SK-N-SH (cell line): ENCODE data around the gene GABRG3.
"Not testable (repeated sequence)": the region's sequence is repeated elsewhere in the genome, so short reads cannot be mapped to it uniquely, and the experiment has no call there.

ENCODE experiments used
- EZH2phosphoT487 ChIP-seq: fragments of 200-600 bp; sonication (generic); IDR thresholded peaks from 2 replicates; pipeline ENCODE4 v1.6.1; 2017; ENCODE audit warnings: low read depth, mixed run types, mild to moderate bottlenecking, antibody characterized with exemption, moderate library complexity, borderline replicate concordance
- FOSL2 ChIP-seq: IDR thresholded peaks from 2 replicates; pipeline ENCODE4 v1.4.0; 2012; ENCODE audit warnings: low read depth, mild to moderate bottlenecking, moderate library complexity, borderline replicate concordance
- GATA2 ChIP-seq: sonication (generic); formaldehyde crosslinking; IDR thresholded peaks from 2 replicates; pipeline ENCODE4 v1.5.0; 2020; ENCODE audit warnings: mild to moderate bottlenecking, missing genetic modification reagents
- NFIC ChIP-seq: IDR thresholded peaks from 2 replicates; pipeline ENCODE4 v1.4.0; 2012; ENCODE audit warnings: borderline replicate concordance
- REST ChIP-seq: IDR thresholded peaks from 2 replicates; pipeline ENCODE4 v1.6.1; 2012; ENCODE audit warnings: mild to moderate bottlenecking, low read depth, low read length, moderate library complexity

DNA sequence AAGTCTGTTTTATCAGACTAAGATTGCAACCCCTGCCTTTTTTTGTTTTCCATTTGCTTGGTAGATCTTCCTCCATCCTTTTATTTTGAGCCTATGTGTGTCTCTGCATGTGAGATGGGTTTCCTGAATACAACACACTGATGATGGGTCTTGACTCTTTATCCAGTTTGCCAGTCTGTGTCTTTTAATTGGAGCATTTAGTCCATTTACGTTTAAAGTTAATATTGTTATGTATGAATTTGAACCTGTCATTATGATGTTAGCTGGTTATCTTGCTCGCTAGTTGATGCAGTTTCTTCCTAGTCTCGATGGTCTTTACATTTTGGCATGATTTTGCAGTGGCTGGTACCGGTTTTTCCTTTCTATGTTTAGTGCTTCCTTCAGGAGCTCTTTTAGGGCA is 220.5 kb downstream of the GABRG3 start:
- not testable (repeated sequence) for TF ChIP-seq EZH2phosphoT487; GATA2 (CRISPR knock-in tag); FOSL2; NFIC; REST
